KBM-7 (cell line): ENCODE data around the gene GLS.

Experiments
- DNase-seq: peaks from one replicate; pipeline ENCODE4 v3.0.0-alpha.2; 2015
- in situ Hi-C: fragments of 300-500 bp; cut with MboI; formaldehyde crosslinking; loops from 2 replicates; pipeline ENCODE4 v1.14.3; 2020; ENCODE audit warnings: low sequenced_read_pairs, low pct_unique_long_range_greater_than_20kb, mixed read lengths

The GLS gene

GRCh38 chr2:190999949-191000665 is 119.5 kb downstream of the GLS start:
- in situ Hi-C loops: no loop called here
- DNase-seq: no peak

GRCh38 chr2:191001032-191001431 is 120.4 kb downstream of the GLS start:
- no peak for DNase-seq
- in situ Hi-C loops: no loop called here

GRCh38 chr2:191001624-191002023 is 121.0 kb downstream of the GLS start:
- no peak for DNase-seq
- in situ Hi-C loops: no loop called here

- DNase-seq: no peak
- in situ Hi-C loops: no loop called here
These were observed 123.0 kb downstream of the GLS start for GRCh38 chr2:191003405-191004309.

GRCh38 chr2:191006297-191006696 is 125.7 kb downstream of the GLS start:
- no peak for DNase-seq
- in situ Hi-C loops: no loop called here

GRCh38 chr2:191006997-191007783 is 126.6 kb downstream of the GLS start:
- DNase-seq: no peak

GRCh38 chr2:191008286-191008685 is 127.7 kb downstream of the GLS start:
- no peak for DNase-seq
- in situ Hi-C loops: no loop called here

More at GRCh38 chr2:191006997-191007783, 126.6 kb downstream of the GLS start:
- in situ Hi-C loops: no loop called here

- in situ Hi-C loops: no loop called here
These were observed 129.1 kb downstream of the GLS start for GRCh38 chr2:191009541-191010374.

GRCh38 chr2:191010887-191011885 is 130.6 kb downstream of the GLS start:
- in situ Hi-C loops: no loop called here
- DNase-seq: no peak

More at GRCh38 chr2:191009541-191010374, 129.1 kb downstream of the GLS start:
- no peak for DNase-seq

- DNase-seq: no peak
- in situ Hi-C loops: no loop called here
These were observed 131.7 kb downstream of the GLS start for GRCh38 chr2:191012346-191012745.

GRCh38 chr2:191012845-191013681 is 132.4 kb downstream of the GLS start:
- no peak for DNase-seq

GRCh38 chr2:191013682-191013931 is 133.0 kb downstream of the GLS start:
- DNase-seq: no peak
- in situ Hi-C loops: no loop called here

More at GRCh38 chr2:191012845-191013681, 132.4 kb downstream of the GLS start:
- in situ Hi-C loops: no loop called here

GRCh38 chr2:191013932-191014652 is 133.5 kb downstream of the GLS start, which contains the start of gene STAT1:
STAT1 (minus strand) TSS chr2:191014171; CDS start chr2:191010003, 4,168 bp downstream.
- in situ Hi-C loops: no loop called here

GRCh38 chr2:191014653-191015020 is 134.0 kb downstream of the GLS start:
- in situ Hi-C loops: no loop called here
- DNase-seq: no peak

More at GRCh38 chr2:191013932-191014652, 133.5 kb downstream of the GLS start, which contains the start of gene STAT1:
- DNase-seq: peak; percentile 96
